Kidney capillary endothelial cell (primary cell): Measurements from ENCODE around the gene GPN3.
"Not testable (repeated sequence)": the region's sequence is repeated elsewhere in the genome, so short reads cannot be mapped to it uniquely, and the experiment has no call there.

Source experiments
- DNase-seq: peaks from one replicate; pipeline ENCODE4 v3.0.0-alpha.2; 2018; ENCODE audit warnings: low spot score

The GPN3 gene

DNA sequence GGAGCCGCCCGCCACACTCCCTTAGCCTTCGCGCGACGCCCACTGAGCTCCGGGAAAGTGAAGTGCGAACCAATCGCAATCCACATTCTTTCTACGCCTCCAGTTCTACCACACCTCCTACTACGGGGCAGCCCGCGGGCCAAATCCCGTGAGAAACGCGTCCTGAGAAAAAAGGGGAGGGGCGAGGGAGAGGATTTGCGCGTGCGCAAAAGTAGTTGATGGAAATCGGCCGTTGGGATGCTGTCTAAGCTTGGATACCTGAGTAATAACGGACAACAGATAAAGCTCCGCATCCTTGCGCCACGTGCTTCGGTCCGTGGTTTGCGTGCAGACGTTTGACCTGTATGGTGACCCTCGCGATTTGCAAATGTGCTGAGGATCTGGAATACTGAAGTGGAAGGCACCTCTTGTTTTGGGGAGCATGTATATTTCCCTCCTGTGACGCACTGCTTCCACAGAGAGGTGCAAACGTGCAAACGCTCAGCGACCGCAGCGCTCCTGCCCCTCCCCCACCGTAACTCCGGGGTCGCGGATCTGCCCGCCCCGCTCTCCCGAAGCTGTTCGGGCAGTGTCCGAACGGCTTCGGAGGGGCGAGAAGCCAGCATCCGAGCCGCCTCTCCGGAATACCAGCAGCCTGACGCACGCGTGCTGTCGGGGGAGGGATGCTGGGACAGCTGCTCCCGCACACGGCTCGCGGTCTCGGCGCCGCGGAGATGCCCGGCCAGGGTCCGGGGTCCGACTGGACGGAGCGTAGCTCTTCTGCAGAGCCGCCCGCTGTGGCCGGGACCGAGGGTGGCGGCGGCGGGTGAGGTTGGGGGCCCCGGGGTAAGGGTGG lies at the start of gene GPN3, which contains the start of gene FAM216A:
Gene GPN3, minus strand, starts transcription at position 44 of the 835 bp plus-strand sequence. CDS start 54 bp downstream, outside the sequence.
Gene FAM216A, plus strand, starts transcription at position 632 of the 835 bp plus-strand sequence. Its CDS starts 31 bp downstream, at position 663.
- peak; percentile 97 for DNase-seq

DNA sequence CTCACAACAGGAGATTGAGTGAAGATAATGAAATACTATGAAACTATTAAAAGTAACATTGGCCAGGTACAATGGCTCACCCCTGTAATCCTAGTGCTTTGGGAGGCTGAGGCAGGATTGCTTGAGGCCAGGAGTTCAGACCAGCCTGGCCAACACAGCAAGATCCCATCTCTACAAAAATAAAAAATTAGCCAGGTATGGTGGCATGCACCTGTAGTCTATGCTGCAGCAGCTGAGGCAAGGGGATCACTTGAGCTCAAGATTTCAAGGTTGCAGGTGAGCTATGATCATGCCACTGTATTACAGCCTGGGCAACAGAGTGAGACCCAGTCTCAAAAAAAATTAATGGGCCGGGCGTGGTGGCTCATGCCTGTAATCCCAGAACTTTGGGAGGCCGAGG lies 48.9 kb upstream of the GPN3 start:
- no peak for DNase-seq

DNA sequence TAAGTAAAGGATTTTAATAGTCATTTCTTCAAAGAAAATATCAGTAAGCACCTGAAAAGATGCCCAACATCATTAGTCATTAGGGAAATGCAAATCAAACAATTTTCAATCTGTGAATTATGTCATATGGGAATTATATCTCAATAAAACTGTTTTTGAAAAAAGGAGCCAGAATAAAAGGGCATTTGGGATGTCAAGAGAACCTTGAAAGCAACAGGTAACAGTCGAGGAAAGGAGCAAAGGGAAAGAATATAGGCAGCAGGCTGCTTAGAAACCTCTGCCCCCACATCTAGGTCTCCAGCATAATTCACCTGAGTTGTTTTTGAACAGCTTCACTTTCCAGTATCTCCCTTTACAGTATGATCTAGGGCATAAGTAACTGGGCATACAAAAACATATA lies 46.3 kb upstream of the GPN3 start:
- no peak for DNase-seq

DNA sequence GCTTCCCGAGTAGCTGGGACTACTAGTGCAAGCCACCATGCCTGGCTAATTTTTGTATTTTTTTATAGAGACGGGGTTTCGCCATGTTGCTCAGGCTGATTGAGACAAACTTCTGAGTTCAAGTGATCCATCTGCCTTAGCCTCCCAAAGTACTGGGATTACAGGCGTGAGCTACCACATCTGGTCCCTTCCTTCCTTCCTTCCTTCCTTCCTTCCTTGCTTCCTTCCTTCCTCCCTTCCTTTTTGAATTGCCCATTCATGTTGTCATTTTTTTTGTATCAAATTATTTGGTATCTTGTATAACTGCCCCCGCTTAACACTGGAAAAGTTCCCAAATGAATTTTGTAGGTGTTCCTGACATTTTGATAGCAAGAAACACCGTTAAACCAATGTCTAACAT lies 45.8 kb upstream of the GPN3 start:
- DNase-seq: no peak

DNA sequence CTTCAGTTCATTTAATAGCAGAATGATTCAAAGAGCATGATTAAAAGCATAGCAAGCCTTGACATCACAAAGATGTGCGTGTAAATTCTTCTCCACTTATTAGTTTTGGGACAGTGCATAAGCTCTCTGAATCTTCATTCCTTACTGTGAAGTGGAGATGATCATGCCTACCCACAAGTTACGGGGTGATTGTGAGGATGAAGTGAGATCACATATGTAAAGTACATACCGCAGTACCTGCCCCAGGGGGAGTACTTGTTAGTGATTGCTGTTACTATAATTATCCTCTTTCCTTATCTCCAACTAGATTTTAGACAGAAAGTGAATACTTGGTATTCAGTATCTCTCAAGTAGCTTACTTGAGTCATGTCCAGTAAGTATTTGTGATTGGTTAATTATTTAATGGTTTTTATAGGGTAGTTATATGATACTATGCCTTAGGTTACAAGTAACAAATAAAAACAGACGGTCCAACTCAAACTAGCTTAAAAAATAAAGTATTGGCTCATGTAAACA lies 40.1 kb upstream of the GPN3 start:
- no peak for DNase-seq

DNA sequence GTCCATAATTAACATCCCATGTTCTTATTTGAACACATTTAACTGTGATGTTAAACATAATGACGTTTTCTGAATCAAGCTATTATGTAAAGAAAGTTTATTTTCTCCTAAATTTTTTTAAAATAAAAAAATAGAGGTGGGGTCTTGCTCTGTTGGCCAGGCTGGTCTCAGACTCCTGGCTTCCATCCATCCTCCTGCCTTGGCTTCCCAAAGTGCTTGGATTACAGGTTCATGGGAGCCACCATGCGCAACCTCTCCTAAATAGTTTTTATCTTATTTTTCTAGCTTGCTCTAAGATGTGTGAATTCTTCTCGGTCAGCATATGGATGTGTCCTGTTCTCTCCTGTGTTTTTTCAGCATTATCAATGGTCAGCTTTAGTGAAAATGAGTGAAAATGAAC lies 37.3 kb upstream of the GPN3 start:
- no peak for DNase-seq

DNA sequence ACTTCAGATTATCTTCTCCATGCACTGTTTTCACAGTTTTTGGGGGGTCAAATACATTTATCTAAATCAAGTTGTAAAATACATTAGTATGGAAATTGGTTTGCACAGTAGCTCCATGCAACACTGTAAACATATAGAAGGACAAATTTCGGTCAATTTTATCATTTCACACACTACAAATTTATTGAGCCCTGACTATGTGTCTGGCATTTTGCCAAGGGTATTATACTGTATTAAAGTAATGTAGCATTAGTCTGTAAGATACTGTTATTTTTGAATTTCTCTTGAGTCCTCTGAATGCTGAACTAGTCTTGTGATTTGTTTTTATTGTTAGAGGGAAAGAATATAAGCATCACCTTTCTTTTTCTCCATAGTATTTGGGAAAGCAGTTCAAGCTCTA lies 35.4 kb upstream of the GPN3 start:
- DNase-seq: no peak

DNA sequence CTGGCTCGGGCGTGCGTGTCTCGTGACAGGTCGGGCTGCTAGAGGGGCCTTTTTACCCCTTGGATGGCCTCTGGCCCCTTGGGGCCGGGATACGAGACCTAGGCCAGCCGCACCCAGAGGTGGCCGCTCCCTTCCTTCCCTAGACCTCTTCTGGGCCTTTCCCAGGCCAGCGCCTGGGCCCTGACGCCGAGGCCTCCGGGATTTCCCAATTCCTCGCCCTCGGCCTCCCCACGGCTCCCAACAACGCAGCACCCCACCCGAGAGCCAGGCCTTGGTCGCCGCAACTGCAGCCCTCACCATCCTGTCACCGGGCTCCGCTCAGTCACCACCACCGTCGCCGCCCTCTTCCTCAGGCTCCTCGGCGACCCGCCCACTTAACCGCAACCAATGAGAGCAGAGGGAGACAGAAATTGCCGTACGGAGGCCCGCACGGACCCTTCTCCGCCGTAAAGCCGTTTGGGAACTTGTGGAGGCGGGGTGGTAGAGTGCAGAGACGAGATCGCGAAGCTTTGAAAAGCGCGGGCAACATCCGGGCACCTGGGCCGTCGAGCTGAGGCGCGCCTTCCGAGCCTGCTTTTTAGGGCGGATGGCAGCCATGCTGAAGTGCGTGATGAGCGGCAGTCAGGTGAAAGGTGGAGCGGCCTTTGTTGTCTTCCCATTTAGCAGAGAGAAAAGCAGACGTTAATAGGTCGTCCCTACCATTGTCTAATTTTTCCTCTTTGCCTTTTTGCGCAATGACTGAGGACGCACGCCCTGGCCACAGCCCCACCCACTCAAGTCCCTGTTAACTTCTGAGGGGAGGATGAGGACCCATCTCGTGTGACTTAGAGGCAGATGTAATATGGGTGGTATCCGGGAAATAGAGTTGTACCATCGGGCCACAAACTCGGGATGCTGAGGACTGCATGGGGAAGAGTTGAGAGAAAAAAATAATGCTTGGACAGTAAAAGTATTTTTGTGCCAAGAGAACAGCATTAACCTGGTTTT lies 34.0 kb upstream of the GPN3 start, which contains the start of the genes RAD9B and VPS29:
Gene RAD9B, plus strand, starts transcription at position 580 of the 987 bp plus-strand sequence. Its CDS starts 7 bp downstream, at position 587.
Gene VPS29, minus strand, starts transcription at position 360 of the 987 bp plus-strand sequence. Its CDS starts 60 bp downstream, at position 300.
- peak; percentile 99 for DNase-seq

DNA sequence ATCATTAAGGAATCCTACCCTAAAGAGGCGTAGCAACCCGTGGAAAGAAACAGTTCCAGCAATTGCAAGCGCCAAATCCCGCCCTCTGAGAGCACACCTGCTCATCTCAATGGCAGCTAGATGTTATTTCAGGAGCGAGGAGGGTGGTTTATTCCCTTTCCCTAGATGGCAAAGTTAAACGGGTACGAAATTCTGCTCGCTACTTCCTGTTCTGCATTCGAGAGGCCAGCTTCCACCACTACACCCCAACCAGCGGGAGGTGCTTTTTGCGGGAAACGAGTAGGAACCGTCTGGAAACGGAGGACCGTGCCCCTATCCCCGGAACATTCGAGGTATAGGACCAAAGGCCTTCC lies 33.3 kb upstream of the GPN3 start:
- peak; percentile 40 for DNase-seq

DNA sequence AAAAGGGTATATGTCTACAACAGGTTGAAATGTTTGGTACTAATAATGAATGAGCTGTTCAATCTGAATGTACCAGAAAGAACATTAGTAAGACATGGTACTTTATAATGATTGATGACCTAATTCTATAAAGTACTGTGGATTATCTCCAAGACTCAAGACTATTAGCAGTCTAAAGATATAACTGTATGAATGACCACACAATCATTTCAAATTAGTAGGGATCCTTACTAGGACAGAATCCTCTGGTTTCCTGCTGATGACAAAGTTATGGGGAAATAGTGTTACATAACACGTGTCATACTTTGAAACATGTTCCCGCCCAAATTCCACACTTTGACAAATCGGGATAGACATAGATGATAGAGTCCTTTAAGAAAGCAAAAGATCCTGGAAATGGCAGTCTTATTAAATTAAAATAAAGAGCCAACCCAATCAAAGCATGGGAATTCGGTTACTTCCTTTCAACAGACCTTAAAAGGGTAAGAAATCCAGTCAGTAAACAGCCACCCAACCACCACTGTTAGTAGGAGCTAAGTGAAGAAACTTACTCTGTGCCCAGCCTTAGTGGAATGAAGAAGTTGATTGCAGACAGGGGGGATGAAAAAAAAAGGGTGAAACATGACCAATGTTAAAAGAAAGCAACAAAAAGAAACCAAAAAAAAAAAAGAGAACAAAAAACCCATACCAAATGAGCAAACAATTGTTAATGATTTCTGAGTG lies 31.1 kb upstream of the GPN3 start:
- DNase-seq: no peak

DNA sequence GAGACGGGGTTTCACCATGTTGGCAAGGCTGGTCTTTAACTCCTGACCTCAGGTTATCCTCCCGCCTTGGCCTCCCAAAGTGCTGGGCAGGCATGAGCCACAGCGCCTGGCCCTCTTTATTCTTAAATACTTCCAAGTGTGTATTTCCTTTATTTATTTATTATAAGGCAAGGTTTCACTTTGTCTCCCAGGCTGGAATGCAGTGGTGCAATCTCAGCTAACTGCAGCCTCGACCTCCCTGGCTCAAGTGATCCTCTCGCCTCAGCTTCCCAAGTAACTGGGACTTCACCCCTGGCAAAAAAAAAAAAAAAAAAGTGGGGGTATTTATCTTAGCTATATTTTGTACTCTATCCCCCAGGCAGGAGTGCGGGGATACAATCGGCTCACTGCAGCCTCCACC lies 7.4 kb upstream of the GPN3 start:
- no peak for DNase-seq

DNA sequence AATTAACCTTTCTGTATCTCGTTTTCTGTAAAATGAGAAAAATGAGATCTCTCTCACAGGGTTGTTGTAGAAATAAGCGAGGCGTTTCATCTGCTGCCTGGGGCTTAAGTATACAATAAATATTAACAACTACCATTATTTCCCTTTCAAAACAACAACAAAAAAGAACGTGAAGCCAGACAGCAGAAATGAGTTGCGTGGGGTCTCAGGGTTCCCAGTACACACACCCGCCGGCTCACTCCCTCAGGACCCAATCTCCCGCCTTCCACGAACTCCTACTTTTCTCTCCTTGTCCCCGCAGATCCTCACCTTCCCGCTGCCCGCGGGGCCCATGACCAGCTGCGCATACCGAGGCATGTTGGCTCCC lies 227 bp downstream of the GPN3 start:
- DNase-seq: no peak

DNA sequence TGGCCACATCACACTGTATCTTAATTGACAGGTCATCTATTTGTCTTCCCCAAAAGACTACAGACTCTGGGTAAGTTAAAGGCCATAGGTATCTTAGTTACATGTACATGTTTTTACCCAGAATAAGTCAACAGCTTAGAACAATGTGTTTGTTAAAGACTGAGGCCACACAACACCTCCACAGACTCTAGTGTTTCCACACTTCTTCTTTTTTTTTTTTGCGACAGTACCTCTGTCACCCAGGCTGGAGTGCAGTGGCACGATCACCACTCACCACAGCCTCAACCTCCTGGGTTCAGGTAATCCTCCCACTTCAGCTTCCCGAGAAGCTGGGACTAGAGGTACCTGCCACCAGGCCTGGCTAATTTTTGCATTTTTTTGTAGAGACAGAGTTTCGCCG lies 1.3 kb downstream of the GPN3 start:
- DNase-seq: no peak

DNA sequence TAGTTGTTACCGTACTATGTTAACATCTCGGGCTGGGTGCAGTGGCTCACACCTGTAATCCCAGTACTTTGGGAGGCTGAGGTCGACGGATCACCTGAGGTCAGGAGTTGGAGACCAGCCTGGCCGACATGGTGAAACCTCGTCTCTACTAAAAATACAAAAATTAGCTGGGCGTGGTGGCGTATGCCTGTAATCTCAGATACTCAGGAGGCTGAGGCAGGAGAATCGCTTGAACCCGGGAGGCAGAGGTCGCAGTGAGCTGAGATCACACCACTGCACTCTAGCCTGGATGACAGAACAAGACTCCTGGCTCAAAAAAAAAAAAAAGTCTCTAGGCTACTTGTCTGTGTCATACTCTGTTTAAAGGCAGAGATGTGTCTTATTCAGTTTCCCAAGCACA lies 2.3 kb downstream of the GPN3 start:
- not testable (repeated sequence) for DNase-seq

DNA sequence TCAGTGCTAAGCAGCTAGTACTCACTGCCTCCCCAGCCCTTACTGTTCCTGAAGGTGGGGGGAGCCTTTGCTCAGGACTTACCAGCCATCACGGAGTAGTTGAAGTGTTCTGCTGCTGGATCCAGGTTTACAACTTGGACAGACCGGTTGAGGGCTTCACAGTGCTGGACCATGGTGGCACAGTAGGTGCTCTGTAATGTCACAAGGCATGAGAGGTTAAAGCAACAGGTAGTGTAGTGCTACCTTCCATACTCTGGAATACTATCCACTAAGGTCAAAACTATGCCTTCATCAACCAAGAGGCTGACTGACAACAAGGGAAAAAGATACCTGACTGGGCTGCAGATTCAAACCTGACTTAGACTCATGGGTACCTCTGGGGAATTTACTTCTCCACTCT lies 3.0 kb downstream of the GPN3 start:
- no peak for DNase-seq

DNA sequence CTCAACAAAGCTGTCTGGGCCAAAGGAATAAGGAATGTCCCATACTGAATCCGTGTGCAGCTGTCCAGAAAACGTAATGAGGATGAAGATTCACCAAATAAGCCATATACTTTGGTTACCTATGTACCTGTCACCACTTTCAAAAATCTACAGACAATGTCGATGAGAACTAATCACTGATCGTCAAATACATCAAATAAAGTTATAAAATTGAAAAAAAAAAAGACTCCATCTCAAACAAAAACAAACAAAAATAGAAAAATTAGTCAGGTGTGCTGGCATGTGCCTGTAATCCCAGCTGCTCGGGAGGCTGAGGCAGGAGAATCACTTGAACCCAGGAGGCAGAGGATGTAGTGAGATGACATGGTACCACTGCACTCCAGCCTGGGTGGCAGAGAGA lies 6.9 kb downstream of the GPN3 start:
- DNase-seq: not testable (repeated sequence)

DNA sequence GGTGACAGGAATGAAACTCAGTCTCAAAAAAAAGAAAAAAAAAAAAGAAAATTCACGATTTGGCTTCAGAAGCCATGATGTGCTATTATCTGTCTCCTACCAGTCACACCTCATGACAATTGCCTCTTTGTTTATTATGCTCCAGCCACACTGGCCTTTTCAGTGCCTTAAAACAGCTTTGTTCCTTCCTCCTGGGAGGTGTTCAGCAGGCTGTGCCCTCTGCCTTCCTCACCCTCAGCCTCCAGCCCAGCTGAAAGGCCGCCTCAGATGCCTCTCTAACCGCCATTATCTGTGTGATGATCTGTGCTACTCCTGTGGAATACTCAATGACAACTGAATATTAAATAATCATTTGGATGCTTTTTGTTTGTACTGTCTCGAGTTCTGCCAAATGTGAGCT lies 9.3 kb downstream of the GPN3 start:
- no peak for DNase-seq

DNA sequence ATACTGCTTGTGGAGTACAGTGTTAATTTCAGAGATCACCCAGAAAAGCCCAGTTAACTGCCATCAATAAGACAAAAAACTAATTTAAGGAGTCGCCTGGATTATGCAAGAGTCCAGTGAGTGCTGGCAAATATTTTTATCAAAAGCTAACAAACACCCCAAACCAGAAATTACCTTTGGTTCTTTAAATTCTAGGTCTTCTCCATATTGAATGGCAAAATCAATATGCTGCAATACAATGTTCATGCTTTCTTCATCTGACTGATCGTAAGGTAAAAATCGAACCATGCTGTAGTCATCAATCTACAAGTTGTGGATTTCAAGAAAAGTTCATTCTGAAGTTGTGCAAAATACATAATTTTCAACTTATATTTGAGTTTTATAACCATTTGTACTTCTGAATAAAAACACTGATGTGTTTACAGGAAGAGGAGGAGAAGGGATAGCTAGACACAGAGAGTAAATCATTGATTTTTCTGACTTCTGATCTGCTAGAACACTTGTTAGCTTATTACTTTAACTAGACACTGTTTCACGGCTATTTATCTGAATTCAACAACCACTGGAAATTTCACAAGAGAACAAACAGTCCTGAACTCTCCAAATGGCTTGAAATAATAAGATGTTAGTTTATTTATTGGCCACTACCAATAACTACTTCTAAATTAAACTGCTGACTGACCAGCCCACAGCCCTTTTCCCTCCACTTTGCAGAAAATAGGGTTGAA lies 14.3 kb downstream of the GPN3 start:
- no peak for DNase-seq

DNA sequence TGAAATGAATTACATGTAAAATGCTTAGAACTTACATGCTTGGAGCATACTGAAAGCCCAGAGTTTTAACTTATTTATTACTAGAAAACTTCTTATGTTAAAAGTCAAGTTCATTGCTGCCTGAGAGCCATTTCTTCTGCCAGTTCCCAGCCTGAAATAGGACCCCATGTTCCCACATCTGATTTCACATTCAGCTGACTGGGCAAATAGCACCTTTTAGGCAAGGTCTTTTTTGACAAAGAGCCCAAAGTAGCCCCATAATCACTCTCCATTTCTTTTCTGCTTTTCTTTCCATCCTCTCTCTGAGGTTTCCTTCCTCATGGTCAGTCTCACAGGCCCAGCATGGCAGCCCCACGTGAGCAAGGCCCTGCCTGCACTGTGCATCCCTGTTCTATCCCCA lies 16.8 kb downstream of the GPN3 start:
- DNase-seq: no peak

DNA sequence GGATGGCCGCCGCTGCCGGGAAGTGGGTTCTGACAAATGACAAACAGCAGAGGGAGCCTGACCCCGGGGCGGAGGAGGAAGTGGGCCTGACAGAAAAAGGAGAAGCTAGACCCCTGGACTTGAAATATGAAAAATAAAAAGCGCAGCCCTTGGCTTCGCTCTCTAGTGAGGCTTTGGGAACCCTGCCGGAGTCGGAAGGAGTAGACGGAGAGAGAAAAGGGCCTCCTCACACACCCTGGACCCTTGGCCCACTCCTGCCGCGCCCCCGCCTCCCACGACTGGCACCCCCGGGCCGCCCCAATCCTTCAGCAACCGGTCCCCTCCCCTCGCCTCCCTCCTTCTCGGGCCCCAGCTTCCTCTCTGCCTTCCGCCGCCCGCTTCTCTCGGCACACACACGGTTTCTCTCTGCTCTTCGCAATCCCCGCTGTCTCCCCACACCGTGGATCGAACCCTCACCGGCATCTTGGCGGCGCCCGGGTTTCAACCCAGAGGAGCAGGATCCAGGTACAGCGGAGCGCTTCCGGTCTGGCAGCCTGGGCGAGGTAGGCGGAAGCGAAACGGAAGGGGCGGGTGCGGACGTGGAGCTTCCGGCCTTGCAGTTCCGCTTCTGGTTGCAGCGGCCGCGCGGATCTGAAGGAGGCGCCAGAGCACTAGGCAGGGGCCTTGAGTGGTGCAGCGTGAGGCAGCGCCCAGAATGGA lies 18.1 kb downstream of the GPN3 start, which contains the start of gene ARPC3:
Gene ARPC3, minus strand, starts transcription at position 539 of the 699 bp plus-strand sequence. Its CDS starts 77 bp downstream, at position 462.
- DNase-seq: peak; percentile 93
